ENCODE measurements around the gene PFDN4.

Gene PFDN4

DNA sequence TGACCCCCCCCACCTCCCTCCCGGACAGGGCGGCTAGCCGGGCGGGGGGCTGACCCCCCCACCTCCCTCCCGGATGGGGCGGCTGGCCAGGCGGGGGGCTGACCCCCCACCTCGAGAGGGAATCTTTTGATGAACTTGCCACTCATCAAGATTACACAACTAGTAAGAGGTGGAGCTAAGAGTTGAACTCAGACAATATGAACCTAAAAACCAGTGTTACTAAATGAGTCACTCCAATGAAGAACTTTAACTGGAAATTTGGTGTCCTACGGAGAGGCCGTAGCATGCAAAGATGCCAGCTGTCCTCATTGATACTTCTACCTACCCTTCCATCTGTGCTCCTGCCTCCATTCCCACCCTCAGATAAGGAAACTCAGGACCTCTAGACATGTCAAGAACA lies 42.8 kb downstream of the PFDN4 start:
- no peak for TF ChIP-seq CTCF (IDR thresholded peaks at IDR 0.05; ENCODE audit: borderline replicate concordance, insufficient read depth, low read depth, low read length)
- H3K4me3 ChIP-seq (ENCODE audit: low read depth, low read length): no peak overlapping the region

DNA sequence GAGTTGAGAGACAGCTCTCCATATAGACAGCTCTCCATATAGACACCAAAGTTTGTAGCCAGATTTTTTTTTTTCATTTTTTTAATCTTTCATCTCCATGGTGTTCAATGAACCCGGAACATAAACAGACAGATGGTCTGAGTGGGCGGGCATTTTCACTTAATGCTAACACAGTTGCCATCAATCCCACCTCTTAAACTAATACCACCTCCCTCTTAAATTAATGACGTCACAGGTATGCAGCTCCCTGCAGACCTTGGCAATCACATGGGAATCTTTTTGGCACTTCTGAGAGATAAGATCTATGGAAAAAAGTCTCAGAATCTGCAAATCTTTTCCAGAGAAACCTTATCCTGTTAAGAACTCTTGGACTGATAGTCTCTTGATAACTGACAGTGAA lies 43.2 kb downstream of the PFDN4 start:
- H3K4me3 ChIP-seq (ENCODE audit: low read depth, low read length): no peak overlapping the region
- TF ChIP-seq CTCF (IDR thresholded peaks at IDR 0.05; ENCODE audit: borderline replicate concordance, insufficient read depth, low read depth, low read length): no peak

DNA sequence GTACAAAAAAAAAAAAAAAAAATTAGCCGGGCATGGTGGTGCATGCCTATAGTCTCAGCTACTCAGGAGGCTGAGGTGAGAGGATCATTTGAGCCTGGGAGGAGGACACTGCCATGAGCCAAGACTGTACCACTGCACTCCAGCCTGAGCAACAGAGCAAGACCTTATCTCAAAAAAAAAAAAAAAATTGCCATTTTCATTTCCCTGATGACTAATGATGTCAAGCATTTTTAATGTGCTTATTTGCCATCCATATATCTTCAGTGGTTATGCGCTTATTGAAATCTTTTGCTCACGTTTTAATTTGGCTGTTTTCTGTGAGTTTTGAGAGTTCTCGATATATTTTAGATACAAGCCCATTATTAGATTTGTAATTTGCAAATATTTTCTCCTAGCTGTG lies 46.7 kb downstream of the PFDN4 start:
- H3K4me3 ChIP-seq (ENCODE audit: low read depth, low read length): no peak overlapping the region
- no peak for TF ChIP-seq CTCF (IDR thresholded peaks at IDR 0.05; ENCODE audit: borderline replicate concordance, insufficient read depth, low read depth, low read length)

- H3K4me3 ChIP-seq (ENCODE audit: low read depth, low read length): no peak overlapping the region
- no peak for TF ChIP-seq CTCF (IDR thresholded peaks at IDR 0.05; ENCODE audit: borderline replicate concordance, insufficient read depth, low read depth, low read length)
Observed at GRCh38 chr20:54255157-54255556, 47.3 kb downstream of the PFDN4 start.

- TF ChIP-seq CTCF (IDR thresholded peaks at IDR 0.05; ENCODE audit: borderline replicate concordance, insufficient read depth, low read depth, low read length): no peak
- no peak overlapping the region for H3K4me3 ChIP-seq (ENCODE audit: low read depth, low read length)
Observed at GRCh38 chr20:54256202-54256601, 48.3 kb downstream of the PFDN4 start.

- no peak for TF ChIP-seq CTCF (IDR thresholded peaks at IDR 0.05; ENCODE audit: borderline replicate concordance, insufficient read depth, low read depth, low read length)
- no peak overlapping the region for H3K4me3 ChIP-seq (ENCODE audit: low read depth, low read length)
Observed at GRCh38 chr20:54257071-54257816, 49.4 kb downstream of the PFDN4 start.

GRCh38 chr20:54260116-54260515 lies 52.2 kb downstream of the PFDN4 start:
- H3K4me3 ChIP-seq (ENCODE audit: low read depth, low read length): no peak overlapping the region
- TF ChIP-seq CTCF (IDR thresholded peaks at IDR 0.05; ENCODE audit: borderline replicate concordance, insufficient read depth, low read depth, low read length): no peak

All from GM12875 (cell line).